HG02610 (cell line): ENCODE measurements around the gene IDUA.

ENCODE experiments used
- ATAC-seq: cut with Tn5 transposase; IDR thresholded peaks from one replicate; pipeline ENCODE4 v1.9.1; 2021; ENCODE audit warnings: mild to moderate bottlenecking, moderate library complexity; ENCODE audit not compliant: unreplicated experiment

IDUA gene

GRCh38 chr4:985123-985830, 1.6 kb upstream of the IDUA start:
- no peak for ATAC-seq

- no peak for ATAC-seq
Measured at GRCh38 chr4:986428-986878, 391 bp upstream of the IDUA start.

GRCh38 chr4:987624-988513, 1.0 kb downstream of the IDUA start:
- ATAC-seq: no peak

DNA sequence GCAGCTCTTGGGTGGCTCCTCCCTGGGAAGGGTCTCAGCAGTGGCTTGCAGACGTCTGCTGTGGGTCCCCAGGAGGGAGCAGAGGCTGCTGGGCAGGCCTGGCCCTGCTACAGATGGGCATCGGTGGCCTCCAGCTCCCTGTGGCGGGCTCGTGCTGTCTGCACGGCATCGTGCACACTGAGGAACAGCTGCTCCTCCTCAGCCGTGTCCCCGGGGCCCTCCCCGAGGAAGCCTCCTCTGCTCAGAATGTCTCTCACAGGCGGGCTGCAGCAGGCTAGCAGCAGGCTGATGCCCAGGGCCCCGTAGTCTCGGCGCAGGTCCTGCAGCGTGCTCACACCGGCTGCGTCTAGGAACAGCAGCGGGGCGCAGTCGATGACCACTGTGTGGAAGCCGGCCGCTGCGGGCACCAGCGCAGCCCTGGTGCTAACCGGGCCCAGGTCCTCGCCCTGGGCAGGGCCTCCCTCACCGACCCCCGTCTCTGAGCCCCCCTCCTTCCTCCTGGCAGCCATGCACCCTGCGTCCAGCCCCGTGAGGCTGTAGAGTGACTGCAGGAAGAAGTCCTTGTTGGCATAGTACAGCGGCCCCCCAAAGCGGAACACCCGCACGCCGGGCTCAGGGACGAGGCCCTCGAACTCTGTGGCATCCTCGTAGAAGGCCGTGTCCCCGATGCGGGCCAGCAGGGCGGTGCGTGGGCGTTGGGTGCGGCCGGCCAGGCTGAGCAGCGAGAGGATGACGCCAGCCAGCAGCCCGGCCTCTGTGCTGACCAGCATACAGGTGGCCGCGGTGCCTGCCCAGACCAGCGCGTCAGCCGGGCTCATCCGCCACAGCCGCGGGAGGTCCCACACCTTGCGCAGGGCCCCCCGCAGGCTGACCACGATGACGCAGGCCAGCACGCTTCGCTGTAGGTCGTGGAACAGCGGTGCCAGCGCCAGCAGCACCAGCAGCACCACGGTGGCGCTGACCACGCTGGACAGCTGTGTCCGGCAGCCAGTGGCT, 2.2 kb downstream of the IDUA start:
- no peak for ATAC-seq

DNA sequence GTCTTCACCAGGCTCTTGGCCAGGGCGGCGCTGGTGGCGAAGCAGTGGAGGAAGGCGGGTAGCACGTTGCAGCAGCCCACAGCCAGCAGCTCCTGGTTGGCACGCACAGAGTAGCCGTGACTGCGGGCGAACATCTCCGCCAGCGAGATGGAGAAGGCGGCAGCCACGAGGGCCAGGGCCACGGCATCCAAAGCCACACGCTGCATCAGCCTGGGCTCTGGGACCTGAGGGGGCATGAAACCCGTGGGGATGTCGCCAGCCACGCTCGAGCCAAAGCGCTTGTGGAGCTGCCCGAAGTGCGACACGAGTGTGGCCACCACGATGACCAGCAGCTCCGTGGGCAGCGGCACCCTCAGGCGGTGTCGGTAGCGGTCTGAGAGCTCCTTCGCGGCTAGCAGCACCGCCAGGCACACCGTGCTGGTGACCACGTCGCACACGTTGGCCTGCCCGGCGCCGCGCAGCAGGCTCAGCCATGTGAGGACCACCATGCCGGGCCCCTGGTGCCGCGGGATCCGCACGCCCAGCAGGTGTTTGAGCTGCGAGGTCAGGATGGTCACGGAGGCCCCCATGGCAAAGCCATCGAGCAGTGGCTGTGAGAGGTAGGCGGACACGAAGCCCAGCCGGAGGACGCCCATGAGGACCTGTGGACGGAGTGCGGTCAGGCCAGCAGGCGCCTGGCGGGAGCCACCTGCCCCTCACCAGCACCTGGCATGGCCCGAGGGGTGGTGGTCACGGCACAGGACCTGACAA, 3.1 kb downstream of the IDUA start:
- no peak for ATAC-seq

- no peak for ATAC-seq
Measured at GRCh38 chr4:990746-991367, 4.0 kb downstream of the IDUA start.

GRCh38 chr4:991451-992296, 4.8 kb downstream of the IDUA start:
- ATAC-seq: no peak

- no peak for ATAC-seq
Measured at GRCh38 chr4:992297-993110, 5.7 kb downstream of the IDUA start.

DNA sequence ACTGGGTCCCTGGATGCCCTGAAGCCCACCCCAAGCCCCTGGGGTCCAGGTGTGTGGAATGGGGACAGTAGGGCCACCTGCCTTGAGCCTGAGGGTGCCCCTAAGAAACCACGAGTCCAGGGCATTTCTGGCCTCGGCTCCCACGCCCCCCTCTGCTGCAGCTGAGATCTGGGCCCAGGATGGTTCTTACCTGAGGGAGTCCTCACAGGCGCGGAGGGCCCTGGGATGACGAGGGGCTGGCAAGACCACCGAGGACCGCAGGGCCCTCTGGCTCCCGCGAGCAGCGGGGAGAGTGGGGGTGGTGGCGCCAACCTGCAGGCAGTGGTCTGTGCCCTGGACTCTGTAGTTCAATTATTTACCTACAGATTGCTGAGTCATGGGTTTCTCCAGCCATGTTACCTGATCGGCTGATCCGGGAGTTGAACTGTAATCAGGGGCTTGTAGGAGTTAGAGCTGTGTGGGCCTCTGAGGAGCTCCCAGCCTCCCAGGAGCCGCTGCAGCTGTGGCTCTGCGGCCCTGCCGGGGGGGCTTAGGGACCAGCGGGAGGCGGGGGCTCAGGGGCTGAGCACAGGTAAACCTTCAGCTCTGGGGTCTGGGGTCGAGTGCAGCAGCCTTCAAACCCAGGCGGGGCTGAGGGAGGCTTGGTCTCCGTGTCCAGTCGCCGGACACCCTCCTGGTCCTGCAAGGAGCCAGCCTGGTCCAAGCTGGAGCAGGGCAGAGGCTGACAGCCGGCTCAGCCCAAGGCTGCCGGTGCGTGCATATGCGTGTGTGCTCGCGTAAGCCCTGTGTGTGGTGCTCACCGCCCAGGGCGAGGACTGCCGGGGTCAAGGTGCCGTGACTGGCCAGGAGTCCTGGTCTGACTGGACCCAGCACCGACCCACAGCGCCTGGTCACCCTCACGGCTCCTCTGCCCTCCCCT, 6.5 kb downstream of the IDUA start, which contains the start of gene SLC26A1:
Gene SLC26A1, minus strand, starts transcription at position 294 of the 919 bp plus-strand sequence. CDS start 1,701 bp downstream, outside the sequence.
- ATAC-seq: no peak

- no peak for ATAC-seq
Measured at GRCh38 chr4:995311-996026, 8.6 kb downstream of the IDUA start.

DNA sequence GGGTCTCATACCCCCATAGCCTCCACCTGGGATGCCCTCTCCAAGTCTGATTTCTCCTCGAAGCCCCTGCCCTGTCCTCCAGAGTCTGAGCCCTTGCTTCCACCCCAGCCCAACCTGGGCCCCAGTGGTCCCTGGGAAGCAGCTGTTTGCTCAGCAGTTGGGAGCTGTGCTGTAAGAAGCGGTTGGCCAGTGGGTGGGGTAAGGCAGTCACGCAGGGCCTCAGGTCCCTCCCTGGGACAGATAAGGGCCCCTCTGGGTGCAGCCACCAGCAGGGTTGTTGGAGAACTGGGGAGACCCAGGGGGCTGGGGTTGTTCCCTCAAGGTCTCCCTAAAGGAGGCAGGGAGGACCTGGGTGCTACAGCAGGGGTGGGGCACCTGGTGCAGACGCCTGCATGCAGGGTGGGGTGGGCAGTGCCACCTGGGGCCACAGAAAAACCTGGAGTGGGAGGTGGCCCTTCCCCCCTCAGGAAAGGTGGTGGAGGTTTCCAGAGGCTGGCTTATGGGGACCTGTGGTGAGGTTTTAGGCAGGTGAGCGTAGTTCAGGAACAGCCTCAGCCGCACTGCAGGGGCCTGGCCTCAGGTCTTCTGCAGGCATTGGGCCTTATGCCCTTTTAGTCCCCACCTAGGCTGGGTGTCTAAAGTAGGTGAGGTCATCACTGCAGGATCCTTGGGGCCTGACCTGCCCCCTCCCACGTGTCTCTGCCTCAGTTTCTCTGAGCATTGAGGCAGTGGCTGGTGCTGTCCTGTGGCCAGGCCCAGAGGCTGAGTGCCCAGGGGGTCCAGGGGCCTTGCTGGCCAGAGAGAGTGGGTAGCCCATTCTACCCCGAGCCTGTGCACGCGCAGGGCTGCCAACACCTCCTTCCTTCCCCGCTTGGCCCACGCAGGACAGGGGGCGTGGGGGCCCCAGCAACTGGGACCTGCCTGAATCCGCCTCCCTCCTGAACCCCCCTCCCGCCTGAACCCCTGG, 9.5 kb downstream of the IDUA start:
- no peak for ATAC-seq

- ATAC-seq: no peak
Measured at GRCh38 chr4:996997-997374, 10.1 kb downstream of the IDUA start.

GRCh38 chr4:997375-998071, 10.7 kb downstream of the IDUA start:
- no peak for ATAC-seq

GRCh38 chr4:998096-998691, 11.3 kb downstream of the IDUA start:
- ATAC-seq: no peak
